T-cell (primary cell): ENCODE data around the gene MAP3K14. TPM values are rescaled to one million over a fixed set of nuclear protein-coding genes. Genes with fewer than 3 reads are reported as not detected.

ENCODE experiments used
- ATAC-seq, 4 experiments: fragments of 200-7000 bp in 3 of 4; fragments of 150-1000 bp in 1 of 4; cut with Tn5 transposase; replicated peaks in 1 of 4; 1 replicate in 3 of 4; 2 replicates in 1 of 4; pipeline ENCODE4 v1.10.0; 2021; ENCODE audit warnings: moderate library complexity in 3 of 4, mild to moderate bottlenecking in 2 of 4, moderate number of reproducible peaks in 1 of 4
- CTCF ChIA-PET, 2 donors: fragments of 300-600 bp; sonication (Branson Sonifier 250); formaldehyde crosslinking; loops; one replicate each; lab custom pipeline; 2022; ENCODE audit warnings: antibody characterized with exemption in 2 of 2; lab: Charles Lee
- POLR2A ChIA-PET, 2 donors: fragments of 300-600 bp; sonication (Branson Sonifier 250); formaldehyde crosslinking; loops; one replicate each; lab custom pipeline; 2022; ENCODE audit warnings: antibody characterized with exemption in 2 of 2; lab: Charles Lee
- DNase-seq, 35 experiments: peaks; one replicate each; pipeline versions ENCODE4 v3.0.0 to v3.0.0-alpha.2; 2013 to 2023
- H3K27ac ChIP-seq: one replicate; pipeline ENCODE4 v1.5.1; 2013; ENCODE audit warnings: low read length
- H3K27me3 ChIP-seq, 2 experiments: replicated peaks in 1 of 2; 1 replicate in 1 of 2; 2 replicates in 1 of 2; pipeline versions ENCODE4 v1.6.1 to v1.7.0; 2013; ENCODE audit warnings: low read length in 1 of 2, mixed read lengths in 1 of 2; ENCODE audit not compliant: control insufficient read depth in 2 of 2, insufficient read depth in 2 of 2; ENCODE audit errors: extremely low read depth in 1 of 2
- H3K36me3 ChIP-seq, 2 donors: 1 replicate in 1 of 2; 2 replicates in 1 of 2; pipeline versions ENCODE4 v1.6.1 to v1.7.0; 2013; ENCODE audit warnings: low read length in 1 of 2; ENCODE audit not compliant: control insufficient read depth in 2 of 2, insufficient read depth in 1 of 2; ENCODE audit errors: extremely low read depth in 1 of 2
- H3K4me1 ChIP-seq, 2 experiments: 1 replicate in 1 of 2; 2 replicates in 1 of 2; pipeline versions ENCODE4 v1.6.1 to v1.7.0; 2013; ENCODE audit warnings: low read length in 2 of 2, mixed read lengths in 1 of 2; ENCODE audit not compliant: insufficient read depth in 2 of 2, control insufficient read depth in 1 of 2; ENCODE audit errors: extremely low read depth in 1 of 2
- H3K4me3 ChIP-seq, 2 donors: 1 replicate in 1 of 2; 2 replicates in 1 of 2; pipeline versions ENCODE4 v1.5.1 to v1.7.0; 2013; ENCODE audit warnings: mild to moderate bottlenecking in 2 of 2, low read length in 1 of 2, moderate library complexity in 1 of 2; ENCODE audit not compliant: control insufficient read depth in 1 of 2; ENCODE audit errors: extremely low read depth in 1 of 2
- H3K9me3 ChIP-seq: 2 replicates; pipeline ENCODE4 v1.7.0; 2013
- H3K27ac Mint-ChIP-seq, 2 donors: one replicate each; pipeline ENCODE4 v1.8.0; 2020 to 2021; ENCODE audit warnings: mild to moderate bottlenecking in 2 of 2, mixed read lengths in 2 of 2
- H3K27me3 Mint-ChIP-seq, 2 donors: one replicate each; pipeline ENCODE4 v1.8.0; 2021 to 2022; ENCODE audit warnings: mixed read lengths in 2 of 2
- H3K36me3 Mint-ChIP-seq: one replicate; pipeline ENCODE4 v1.8.0; 2021; ENCODE audit warnings: mixed read lengths
- H3K4me1 Mint-ChIP-seq, 3 donors: one replicate each; pipeline ENCODE4 v1.8.0; 2020 to 2022; ENCODE audit warnings: mixed read lengths in 3 of 3, mild to moderate bottlenecking in 1 of 3
- H3K4me3 Mint-ChIP-seq, 3 donors: one replicate each; pipeline ENCODE4 v1.8.0; 2020 to 2022; ENCODE audit warnings: mild to moderate bottlenecking in 3 of 3, mixed read lengths in 3 of 3, moderate library complexity in 3 of 3
- H3K9me3 Mint-ChIP-seq, 3 donors: one replicate each; pipeline ENCODE4 v1.8.0; 2020 to 2022; ENCODE audit warnings: mixed read lengths in 3 of 3
- WGBS: methylation state at CpG from one replicate; pipeline ENCODE4 v1.1.5; 2013; ENCODE audit warnings: missing lambda C conversion rate; ENCODE audit not compliant: insufficient coverage; 5-methylcytosine and 5-hydroxymethylcytosine counted together
- total RNA-seq, 35 experiments: library from RNA in 6 of 35; stranded (reverse) in 6 of 35; fragments of 120-200 nt in 1 of 35; gene quantifications; one replicate each; pipeline versions ENCODE4 v1.2.1 to v1.2.4 and lab custom pipeline; 2013 to 2026

MAP3K14 gene
- total RNA-seq, 5 donors from 2014 or later (not counting 1 experiment from before 2014, with no cell fraction given), result 34.4 to 49.8 (median 42.8) TPM

DNA sequence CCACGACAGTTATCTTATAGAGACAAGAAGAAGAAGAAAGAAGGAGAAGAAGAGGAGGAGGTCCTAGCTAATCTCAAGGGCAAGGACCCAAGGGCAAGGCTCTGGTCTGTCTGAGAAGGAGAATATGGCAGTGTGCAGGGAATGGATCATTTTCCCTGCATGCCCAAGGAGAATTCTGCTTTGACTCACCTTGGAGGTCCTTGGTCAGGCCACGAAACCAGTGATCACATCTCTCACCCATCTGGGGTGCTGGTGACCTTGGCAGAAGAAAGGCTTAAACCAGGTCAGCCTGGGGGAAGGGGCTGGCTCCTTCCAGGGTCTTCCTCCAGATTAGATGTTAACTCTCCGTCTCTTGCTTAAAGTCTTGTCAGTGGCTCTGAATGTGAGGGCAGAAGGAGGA lies 96.7 kb downstream of the MAP3K14 start:
- H3K27ac ChIP-seq, result peak overlapping the region; percentile 76
- peak overlapping the region; percentile 76 to 83 for H3K27ac Mint-ChIP-seq
- peaks cover 43 to 53% (median 50%) of the 10 kb centered on the region in 3 donors for H3K4me1 Mint-ChIP-seq
- no peaks in the 10 kb centered on the region for H3K9me3 ChIP-seq
- H3K27me3 ChIP-seq, result no peaks in the 10 kb centered on the region
- ATAC-seq, result no peak
- 33% methylated on average over 2 of the region's 3 CpGs for WGBS
- peak overlapping the region; percentile 77 to 96 for H3K4me3 ChIP-seq
- H3K36me3 Mint-ChIP-seq, result peaks cover 24% of the 10 kb centered on the region
- peaks cover 22 to 52% of the 10 kb centered on the region in 2 experiments for H3K4me1 ChIP-seq
- H3K36me3 ChIP-seq, result peaks cover 8 to 30% of the 10 kb centered on the region in 2 donors
- ChIA-PET CTCF (interaction anchor here (0.6 to 4.6 kb wide), 12 partner anchors 11 to 165 kb away, joined by 3 to 117 read pairs (median 9); partner anchors contain the start of gene ACBD4 (in 1 of the 2)), POLR2A (no interaction called here)
- DNase-seq, result no peak
- peak overlapping the region; percentile 84 to 88 (median 85) for H3K4me3 Mint-ChIP-seq
- no peaks in the 10 kb centered on the region for H3K9me3 Mint-ChIP-seq
- no peaks in the 10 kb centered on the region for H3K27me3 Mint-ChIP-seq

GRCh38 chr17:45218895-45219661 lies 97.7 kb downstream of the MAP3K14 start:
- H3K4me3 Mint-ChIP-seq, result peak overlapping the region; percentile 84 to 88 (median 85)
- ChIA-PET CTCF (interaction anchor here (0.6 to 4.6 kb wide), 18 partner anchors 9 to 166 kb away, joined by 3 to 117 read pairs (median 7); partner anchors contain the start of genes ACBD4 (in 1 of the 2), HEXIM2 (in 1 of the 2) and MAP3K14 (in 1 of the 2)), POLR2A (no interaction called here)
- H3K36me3 Mint-ChIP-seq, result peaks cover 24% of the 10 kb centered on the region
- H3K4me1 Mint-ChIP-seq, result peaks cover 36 to 48% (median 44%) of the 10 kb centered on the region in 3 donors
- H3K9me3 ChIP-seq, result no peaks in the 10 kb centered on the region
- peak overlapping the region; percentile 18 for H3K27ac ChIP-seq
- ATAC-seq (peak in 3 of 4 experiments; percentile 15 to 32 (median 32)), DNase-seq (peak in 34 of 35 experiments; percentile 55 to 92 (median 81))
- 12% methylated on average over 8 of the region's 12 CpGs for WGBS
- H3K27me3 Mint-ChIP-seq, result no peaks in the 10 kb centered on the region
- H3K4me1 ChIP-seq, result peaks cover 17 to 42% of the 10 kb centered on the region in 2 experiments
- H3K4me3 ChIP-seq, result no peak overlapping the region
- no peaks in the 10 kb centered on the region for H3K9me3 Mint-ChIP-seq
- H3K27me3 ChIP-seq, result no peaks in the 10 kb centered on the region
- H3K36me3 ChIP-seq, result peaks cover 10 to 33% of the 10 kb centered on the region in 2 donors
- H3K27ac Mint-ChIP-seq, result peak overlapping the region; percentile 76 to 83

Other genes with a start within 250 kb of the MAP3K14 start
- 1 to 10 TPM; 3.1 to 9.9 (median 4.8) TPM for gene PLCD3, start 184.5 kb downstream of the MAP3K14 start, total RNA-seq
- gene ACBD4, start 181.3 kb downstream of the MAP3K14 start, total RNA-seq, result 10 to 100 TPM; 28.4 to 48.5 (median 38.9) TPM
- 10 to 100 TPM; 32.3 to 55.9 (median 34.5) TPM for gene HEXIM1, start 168.5 kb downstream of the MAP3K14 start, total RNA-seq
- gene HEXIM2, start 155.1 kb downstream of the MAP3K14 start, total RNA-seq, result 1 to 10 TPM; 2.0 to 5.8 (median 3.3) TPM
- 100 to 1,000 TPM; 362 to 473 (median 457) TPM for gene FMNL1, start 95.1 kb downstream of the MAP3K14 start, total RNA-seq
- gene SPATA32, start 54.9 kb downstream of the MAP3K14 start, total RNA-seq, result under 1 TPM in 4 of 5 donors, not detected in 1; 0.37 to 0.55 (median 0.42) TPM
- gene ARHGAP27, start 115.8 kb upstream of the MAP3K14 start, total RNA-seq, result 100 to 1,000 TPM in 3 of 5 donors, 10 to 100 TPM in 2; 56.4 to 120 (median 113) TPM
- gene PLEKHM1, start 173.7 kb upstream of the MAP3K14 start, total RNA-seq, result 100 to 1,000 TPM in 1 of 5 donors, 10 to 100 TPM in 4; 77.8 to 105 (median 79.4) TPM